Kidney epithelial cell (primary cell): ENCODE data around the gene PMEL. TPM values are rescaled to one million over a fixed set of nuclear protein-coding genes. Genes with fewer than 3 reads are reported as not detected.
A peak's percentile ranks its signal among the peaks of the same experiment; 100 is the strongest.
"Not testable (repeated sequence)": the region's sequence is repeated elsewhere in the genome, so short reads cannot be mapped to it uniquely, and the experiment has no call there.

Experiments used
- DNase-seq: peaks from one replicate; pipeline ENCODE4 v3.0.0-alpha.2; 2010; ENCODE audit warnings: low read depth
- H3K27me3 ChIP-seq: 2 replicates; pipeline ENCODE4 v1.6.0; 2011; ENCODE audit warnings: low read length; ENCODE audit not compliant: control insufficient read depth, insufficient read depth
- H3K36me3 ChIP-seq: 2 replicates; pipeline ENCODE4 v1.5.1; 2011; ENCODE audit warnings: low read length; ENCODE audit not compliant: control insufficient read depth, insufficient read depth
- H3K4me3 ChIP-seq: 2 replicates; pipeline ENCODE4 v1.5.1; 2011; ENCODE audit warnings: low read depth, mild to moderate bottlenecking, control low read depth, low read length
- total RNA-seq: library from RNA; depleted of rRNA; stranded (reverse); fragments of >200 nt; gene quantifications from 2 replicates; pipeline ENCODE4 v1.2.3, GENCODE V29; 2015
- TF ChIP-seq, protein P1 (sequence below): IDR thresholded peaks from 2 replicates; pipeline ENCODE4 v1.5.1; 2011; ENCODE audit warnings: mild to moderate bottlenecking, moderate library complexity, low read length, control low read depth, inconsistent platforms; ENCODE audit not compliant: insufficient read depth, poor library complexity, severe bottlenecking

The PMEL gene
- total RNA-seq, 1 donor from 2014 or later, result 1.1 TPM

GRCh38 chr12:55925870-55926737 lies 39.7 kb downstream of the PMEL start:
- Histone ChIP-seq H3K36me3 (no peaks in the 10 kb centered on the region), H3K27me3 (no peaks in the 10 kb centered on the region), H3K4me3 (peak overlapping the region; percentile 86)
- DNase-seq, result no peak
- TF ChIP-seq, protein P1, sequence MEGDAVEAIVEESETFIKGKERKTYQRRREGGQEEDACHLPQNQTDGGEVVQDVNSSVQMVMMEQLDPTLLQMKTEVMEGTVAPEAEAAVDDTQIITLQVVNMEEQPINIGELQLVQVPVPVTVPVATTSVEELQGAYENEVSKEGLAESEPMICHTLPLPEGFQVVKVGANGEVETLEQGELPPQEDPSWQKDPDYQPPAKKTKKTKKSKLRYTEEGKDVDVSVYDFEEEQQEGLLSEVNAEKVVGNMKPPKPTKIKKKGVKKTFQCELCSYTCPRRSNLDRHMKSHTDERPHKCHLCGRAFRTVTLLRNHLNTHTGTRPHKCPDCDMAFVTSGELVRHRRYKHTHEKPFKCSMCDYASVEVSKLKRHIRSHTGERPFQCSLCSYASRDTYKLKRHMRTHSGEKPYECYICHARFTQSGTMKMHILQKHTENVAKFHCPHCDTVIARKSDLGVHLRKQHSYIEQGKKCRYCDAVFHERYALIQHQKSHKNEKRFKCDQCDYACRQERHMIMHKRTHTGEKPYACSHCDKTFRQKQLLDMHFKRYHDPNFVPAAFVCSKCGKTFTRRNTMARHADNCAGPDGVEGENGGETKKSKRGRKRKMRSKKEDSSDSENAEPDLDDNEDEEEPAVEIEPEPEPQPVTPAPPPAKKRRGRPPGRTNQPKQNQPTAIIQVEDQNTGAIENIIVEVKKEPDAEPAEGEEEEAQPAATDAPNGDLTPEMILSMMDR, result no peak

DNA sequence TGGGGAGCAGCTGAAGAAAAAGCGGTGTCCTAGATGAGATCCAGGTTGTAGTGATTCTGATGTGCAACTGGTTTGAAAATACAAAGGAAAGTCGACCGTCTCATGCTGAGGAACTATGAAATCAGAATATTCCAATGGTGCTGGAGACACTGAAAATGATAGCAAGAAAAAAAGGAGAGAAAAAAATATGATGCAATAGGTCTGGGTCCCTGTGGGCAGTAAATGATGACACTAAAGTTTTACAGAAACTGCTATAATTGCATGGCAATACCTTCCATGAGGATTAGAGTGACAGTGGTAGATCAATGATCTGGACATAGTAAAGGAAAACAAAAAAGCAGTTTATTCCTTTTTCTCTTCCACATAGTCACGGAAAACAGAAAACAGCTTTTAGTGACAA lies 40.5 kb downstream of the PMEL start:
- Histone ChIP-seq H3K4me3 (no peak overlapping the region), H3K36me3 (no peaks in the 10 kb centered on the region), H3K27me3 (no peaks in the 10 kb centered on the region)
- TF ChIP-seq, protein P1, result no peak
- no peak for DNase-seq

- H3K27me3 ChIP-seq, DNase-seq, H3K4me3 ChIP-seq, H3K36me3 ChIP-seq: not testable (repeated sequence)
Observed at GRCh38 chr12:55923648-55924047, 42.2 kb downstream of the PMEL start.

- no peaks in the 10 kb centered on the region for H3K27me3 ChIP-seq
- H3K4me3 ChIP-seq, result no peak overlapping the region
- H3K36me3 ChIP-seq, result no peaks in the 10 kb centered on the region
- TF ChIP-seq, protein P1, result no peak
- no peak for DNase-seq
Observed at GRCh38 chr12:55922126-55922525, 43.7 kb downstream of the PMEL start.

DNA sequence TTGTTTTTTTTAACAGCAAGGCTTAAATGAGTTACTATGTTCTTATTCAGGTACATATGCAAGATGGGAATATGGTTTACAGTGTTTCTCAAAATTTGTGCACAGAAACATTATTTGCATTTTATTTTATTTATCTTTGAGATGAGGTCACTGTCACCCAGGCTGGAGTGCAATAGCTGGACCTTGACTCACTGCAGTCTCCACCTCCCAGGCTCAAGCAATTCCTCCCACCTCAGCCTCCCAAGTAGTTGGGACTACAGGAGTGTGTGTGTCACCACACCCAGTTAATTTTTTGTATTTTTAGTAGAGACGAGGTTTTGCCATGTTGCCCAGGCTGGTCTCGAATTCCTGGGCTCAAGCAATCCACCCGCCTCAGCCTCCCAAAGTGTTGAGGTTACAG lies 46.8 kb downstream of the PMEL start:
- H3K27me3 ChIP-seq, H3K36me3 ChIP-seq, DNase-seq, H3K4me3 ChIP-seq: not testable (repeated sequence)

GRCh38 chr12:55915482-55915859 lies 50.4 kb downstream of the PMEL start:
- TF ChIP-seq, protein P1, result no peak
- Histone ChIP-seq H3K4me3 (no peak overlapping the region), H3K36me3 (no peaks in the 10 kb centered on the region), H3K27me3 (no peaks in the 10 kb centered on the region)
- DNase-seq, result no peak

DNA sequence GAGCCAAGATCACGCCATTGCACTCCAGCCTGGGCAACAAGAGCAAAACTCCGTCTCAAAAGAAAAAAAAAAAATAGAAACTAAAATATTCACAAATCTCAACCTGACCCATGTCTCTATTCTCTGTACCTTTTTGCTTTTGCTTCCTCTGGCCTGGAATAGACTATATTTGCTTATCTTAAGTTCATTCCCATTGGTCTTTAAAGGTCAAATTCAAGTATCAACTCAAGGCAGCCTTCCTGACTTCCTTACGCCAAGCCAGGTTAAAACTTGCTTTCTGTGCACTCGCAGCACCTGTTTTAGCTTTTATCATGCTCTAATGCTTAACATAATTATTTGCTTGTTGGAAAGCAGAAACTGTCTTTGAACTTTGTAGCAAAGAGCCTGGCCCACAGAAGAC lies 52.9 kb downstream of the PMEL start:
- no peak for DNase-seq
- TF ChIP-seq, protein P1, result no peak
- H3K4me3 ChIP-seq, result no peak overlapping the region
- no peaks in the 10 kb centered on the region for H3K27me3 ChIP-seq
- no peaks in the 10 kb centered on the region for H3K36me3 ChIP-seq
